Mesenteric fat pad (tissue), 1 donor: ENCODE results near the gene GCDH. TPM values are rescaled to one million over a fixed set of nuclear protein-coding genes. Genes with fewer than 3 reads are reported as not detected.
"Not testable (repeated sequence)": the region's sequence is repeated elsewhere in the genome, so short reads cannot be mapped to it uniquely, and the experiment has no call there.

Source experiments
- DNase-seq: peaks from one replicate; pipeline ENCODE4 v3.0.0-alpha.2; 2020; ENCODE audit warnings: low spot score
- total RNA-seq: library from RNA; stranded (reverse); fragmentation: NEBNext Ultra II Directional; extraction: Animal tissue kit (Norgen Biotek cat#: 25700); gene quantifications from one replicate; pipeline ENCODE4 v1.2.1, GENCODE V29; 2021
- donor health status: DM: yes; HTN: yes; CAD: no.

The GCDH gene
- total RNA-seq, 1 donor from 2014 or later, result 23.3 TPM

DNA sequence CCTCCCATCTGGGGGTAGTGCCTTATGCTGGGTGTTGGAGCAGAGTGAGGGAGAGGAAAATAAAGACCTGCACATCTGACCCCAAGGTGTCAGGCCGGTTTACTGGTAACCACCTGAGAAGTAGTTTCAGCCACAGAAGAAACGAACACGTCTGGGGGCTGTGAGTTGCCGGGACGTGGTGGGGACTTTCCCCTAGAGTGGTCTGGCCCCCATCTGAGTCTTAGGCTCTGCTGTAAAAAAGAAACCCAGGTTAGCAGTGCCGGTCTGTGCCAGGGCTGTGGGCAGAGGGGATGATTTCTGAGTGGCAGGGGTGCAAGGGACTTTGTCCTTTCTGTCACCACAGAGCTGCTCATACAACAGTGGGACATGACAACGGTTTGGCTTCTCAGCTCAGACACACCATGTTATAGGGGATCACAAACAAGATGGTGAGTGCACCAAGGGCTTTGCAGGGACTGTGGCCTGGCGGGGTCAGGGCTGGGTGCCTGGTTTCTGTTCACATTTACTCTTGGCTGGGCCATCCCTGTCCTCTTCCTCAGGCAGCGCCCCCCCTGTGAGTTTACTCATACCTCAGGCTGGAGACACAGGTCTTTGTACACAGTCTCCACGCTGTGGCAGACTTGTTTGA is 9.0 kb downstream of the GCDH start:
- DNase-seq, result no peak

DNA sequence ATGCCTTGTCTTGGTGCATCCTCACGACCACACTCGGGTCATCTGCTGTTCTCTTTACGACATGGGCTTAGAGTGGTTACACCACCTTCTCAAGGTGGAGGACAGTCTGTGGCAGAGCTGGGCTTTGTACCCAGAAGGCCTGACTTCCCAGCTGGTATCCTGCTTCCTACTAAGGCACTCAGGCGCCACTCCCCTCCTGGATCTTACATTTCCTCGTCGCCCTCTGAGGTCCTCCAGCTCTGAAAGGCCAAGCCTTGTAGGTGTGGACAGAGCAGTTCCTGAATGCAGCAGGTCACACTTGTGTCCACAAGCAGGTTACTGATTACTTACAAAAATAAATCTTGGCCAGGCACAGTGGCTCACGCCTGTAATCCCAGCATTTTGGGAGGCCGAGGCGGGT is 16.2 kb downstream of the GCDH start:
- DNase-seq, result no peak

DNA sequence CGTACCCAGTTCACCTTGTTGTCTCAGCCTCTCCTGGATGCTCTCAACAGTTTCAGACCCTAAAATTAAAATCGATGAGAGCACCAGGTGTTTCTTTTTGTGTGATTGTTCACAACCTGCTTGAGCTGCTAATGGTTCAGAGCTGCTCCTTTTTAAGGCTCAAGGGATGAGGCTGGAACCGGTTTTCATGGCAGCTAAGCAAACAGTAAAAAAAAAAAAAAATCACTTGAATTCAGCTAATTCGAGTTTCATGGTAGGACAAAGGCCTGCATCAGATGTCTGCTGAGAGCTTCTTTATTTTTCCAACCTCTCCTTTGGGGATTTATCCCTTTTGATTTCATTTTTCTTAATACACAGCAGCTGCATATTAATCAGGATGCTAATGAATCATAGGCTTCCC is 21.6 kb downstream of the GCDH start:
- DNase-seq, result no peak

DNA sequence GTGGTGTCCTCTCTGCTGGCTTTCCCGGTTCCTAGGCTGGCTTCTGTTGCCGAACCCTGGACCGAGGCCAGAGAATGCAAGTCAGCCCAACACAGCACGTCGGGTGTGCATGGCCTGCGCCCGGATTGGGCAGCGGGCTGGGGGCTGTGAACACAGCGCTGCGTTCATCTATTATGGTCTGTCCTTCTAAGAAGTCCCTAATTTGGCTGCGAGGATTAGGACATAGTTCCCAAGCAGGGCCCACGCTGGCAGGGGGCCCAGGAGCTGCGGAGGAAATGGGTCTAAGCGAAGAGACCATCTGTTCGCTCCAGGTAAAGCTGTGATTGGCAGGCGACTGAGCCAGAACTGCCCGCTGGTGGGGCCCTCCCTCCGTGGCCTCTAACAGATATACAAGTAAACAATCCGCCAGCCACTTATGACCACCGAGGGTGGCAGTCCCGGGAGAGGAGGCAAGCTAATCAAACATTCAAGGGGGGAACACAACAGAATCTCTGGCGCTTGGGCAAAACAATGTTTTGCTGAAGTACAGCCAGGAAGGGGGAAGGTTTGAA is 22.1 kb downstream of the GCDH start:
- DNase-seq, result no peak

DNA sequence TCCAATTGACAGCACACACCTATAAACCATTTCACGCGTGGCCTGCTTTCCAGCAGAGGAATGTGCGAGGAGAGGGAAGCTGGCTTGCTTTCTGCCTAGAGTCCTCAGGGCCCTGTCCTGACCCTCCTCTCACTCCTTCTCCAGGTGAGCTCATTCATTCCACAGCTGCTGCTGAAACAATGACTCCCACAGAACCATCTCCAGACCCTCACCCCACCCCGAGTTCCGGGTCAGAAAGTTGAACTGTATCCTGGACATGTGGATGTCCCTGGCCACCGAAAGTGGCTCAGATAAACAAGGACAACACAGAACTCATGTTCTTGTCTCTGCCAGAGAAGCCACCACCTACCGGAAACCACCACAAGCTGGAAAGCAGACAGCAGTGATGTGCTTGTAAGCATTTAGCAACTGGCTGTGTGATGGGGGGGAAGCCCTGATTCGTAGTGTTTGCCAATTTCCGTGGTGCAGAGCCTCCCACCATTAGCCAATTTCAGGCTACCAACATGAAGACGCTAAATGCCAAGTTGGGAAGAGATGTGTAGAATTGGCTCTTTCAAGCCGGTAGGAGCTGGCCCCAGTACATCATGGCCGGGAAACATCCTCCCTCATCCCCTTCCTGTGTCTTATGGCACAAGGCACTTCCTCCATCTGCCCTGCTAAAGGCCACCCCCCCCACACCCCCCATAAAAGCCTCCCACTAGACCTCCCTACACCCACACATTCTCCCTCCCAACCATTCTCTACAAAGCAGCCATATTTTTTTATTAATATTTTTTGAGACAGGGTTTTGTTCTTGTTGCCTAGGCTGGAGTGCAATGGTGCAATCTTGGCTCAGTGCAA is 23.1 kb downstream of the GCDH start:
- no peak for DNase-seq

DNA sequence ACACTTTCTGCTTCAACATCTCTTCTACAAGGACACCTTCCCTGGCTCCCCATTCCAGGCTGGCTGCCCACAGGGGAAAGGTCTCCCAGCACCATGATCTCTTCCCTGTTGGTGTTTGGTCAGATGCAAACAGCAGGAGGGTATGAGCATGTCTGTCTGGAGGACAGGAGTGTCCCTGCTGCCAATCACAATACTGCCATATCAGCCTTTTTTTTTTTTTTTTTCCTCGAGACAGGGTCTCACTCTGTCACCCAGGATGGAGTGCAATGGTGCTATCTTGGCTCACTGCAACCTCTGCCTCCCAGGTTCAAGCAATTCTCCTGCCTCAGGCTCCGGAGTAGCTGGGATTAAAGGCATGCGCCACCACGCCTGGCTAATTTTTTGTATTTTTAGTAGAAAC is 24.9 kb downstream of the GCDH start:
- DNase-seq, result not testable (repeated sequence)

DNA sequence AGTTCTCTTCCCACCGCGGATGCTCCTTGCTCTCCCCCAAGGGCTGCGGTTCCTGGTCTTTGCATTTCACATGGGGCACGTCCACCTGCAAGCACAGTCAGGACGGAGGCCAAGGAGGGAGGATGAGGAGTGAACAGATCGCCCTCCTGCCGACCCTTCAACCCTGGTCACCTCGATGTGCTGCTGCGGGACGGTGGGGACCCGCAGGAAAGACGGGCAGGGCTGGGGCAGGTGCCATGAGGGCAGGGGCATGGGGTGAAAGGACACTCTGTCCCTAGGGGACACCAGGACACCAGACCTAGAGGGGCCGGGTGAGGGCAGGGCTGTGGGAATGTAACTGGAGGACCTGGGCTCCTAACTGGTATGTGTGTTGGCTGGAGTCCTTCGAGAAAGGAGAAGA is 27.3 kb downstream of the GCDH start:
- DNase-seq, result no peak

DNA sequence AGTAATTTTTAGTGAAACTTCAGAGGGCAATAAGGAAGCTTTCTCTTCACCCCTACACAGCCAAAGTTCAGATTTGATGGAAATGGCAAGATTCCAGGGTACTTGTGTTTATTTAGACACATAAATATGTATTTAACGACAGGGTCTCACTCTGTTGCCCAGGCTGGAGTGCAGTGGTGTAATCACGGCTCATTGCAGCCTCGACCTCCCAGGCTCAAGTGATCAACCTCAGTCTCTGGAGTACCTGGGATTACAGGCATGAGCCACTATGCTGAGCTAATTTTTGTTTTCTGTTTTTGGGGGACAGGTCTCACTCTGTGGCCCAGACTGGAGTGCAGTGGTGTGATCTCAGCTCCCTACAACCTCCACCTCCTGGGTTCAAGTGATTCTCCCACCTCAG is 30.1 kb downstream of the GCDH start:
- no peak for DNase-seq

DNA sequence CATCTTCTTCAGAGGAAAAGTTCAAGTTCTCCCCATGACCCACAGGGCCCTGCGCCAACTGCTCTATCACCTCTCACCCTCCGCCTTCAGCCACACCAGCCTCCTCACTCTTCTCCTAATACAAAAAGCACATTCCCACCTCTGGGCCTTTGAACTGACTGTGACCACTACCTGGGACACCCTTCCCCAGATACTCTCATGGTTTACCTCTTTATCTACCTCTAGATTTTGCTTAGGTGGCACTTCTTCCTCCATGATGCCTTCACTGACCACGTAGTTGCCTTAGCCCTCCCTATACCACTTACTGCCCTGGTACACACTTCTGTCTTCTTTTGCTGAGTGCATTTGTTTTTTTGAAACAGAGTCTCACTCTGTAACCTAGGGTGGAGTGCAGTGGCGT is 32.0 kb downstream of the GCDH start:
- no peak for DNase-seq

DNA sequence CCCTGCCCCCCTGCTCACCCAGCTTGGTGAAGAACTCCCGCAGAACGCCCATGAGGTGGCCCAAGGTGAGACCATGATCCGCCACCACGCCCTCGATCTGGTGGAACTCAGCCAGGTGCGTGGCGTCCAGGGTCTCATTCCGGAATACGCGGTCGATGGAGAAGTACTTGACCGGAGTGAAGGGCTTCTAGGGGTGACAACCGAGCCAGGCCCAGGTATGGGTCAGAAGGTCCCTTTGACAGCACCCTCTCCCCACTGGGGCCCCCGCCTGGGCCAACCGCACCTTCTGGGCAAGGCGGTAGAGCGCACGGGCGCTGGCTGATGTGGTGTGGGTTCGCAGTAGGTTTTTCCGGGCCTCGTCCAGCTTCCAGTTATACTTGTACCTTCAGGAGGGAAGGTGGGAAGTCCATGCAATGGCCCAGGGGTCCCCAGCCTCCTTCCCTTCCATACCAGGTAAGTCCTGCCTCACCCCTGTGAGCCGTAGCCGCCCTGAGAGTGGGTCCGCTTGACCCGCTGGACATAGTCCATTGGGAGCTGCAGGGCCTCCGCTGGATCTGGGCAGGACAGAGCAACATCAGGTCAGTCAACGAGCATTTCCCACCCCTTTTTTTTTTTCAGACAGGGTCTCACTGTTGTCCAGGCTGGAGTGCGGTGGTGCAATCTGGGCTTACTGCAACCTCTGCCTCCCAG is 33.8 kb downstream of the GCDH start:
- DNase-seq, result no peak

DNA sequence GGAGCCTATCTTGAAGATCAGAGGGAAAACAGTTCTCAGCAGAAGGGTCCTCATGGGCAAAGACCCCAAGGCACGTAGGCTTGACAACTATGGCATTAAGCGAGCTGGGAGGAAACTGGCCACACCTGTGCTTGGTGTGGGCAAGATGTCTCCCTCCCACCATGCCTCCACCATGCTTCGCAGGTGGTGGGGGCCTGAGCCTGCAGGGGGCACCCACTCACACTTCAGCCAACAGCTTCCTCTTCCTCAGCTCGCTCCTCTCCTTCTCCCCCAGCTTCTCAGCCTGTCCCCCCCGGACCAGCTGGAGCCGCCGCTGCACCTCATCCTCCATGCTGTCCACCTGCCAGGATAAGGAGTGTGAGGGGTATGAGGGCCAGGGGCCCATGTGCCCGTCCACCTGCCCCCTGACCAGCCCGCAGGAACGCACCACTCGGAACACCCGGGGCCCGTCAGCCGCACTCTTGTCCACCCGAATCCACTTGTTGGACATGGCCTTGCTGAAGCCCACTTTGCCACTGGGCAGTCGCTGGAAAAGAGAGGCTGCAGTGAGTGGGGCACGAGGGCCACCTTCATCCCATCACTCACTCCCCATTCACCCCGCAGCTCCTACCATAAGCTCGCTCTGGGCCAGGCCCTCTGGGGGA is 39.2 kb downstream of the GCDH start:
- DNase-seq, result no peak

DNA sequence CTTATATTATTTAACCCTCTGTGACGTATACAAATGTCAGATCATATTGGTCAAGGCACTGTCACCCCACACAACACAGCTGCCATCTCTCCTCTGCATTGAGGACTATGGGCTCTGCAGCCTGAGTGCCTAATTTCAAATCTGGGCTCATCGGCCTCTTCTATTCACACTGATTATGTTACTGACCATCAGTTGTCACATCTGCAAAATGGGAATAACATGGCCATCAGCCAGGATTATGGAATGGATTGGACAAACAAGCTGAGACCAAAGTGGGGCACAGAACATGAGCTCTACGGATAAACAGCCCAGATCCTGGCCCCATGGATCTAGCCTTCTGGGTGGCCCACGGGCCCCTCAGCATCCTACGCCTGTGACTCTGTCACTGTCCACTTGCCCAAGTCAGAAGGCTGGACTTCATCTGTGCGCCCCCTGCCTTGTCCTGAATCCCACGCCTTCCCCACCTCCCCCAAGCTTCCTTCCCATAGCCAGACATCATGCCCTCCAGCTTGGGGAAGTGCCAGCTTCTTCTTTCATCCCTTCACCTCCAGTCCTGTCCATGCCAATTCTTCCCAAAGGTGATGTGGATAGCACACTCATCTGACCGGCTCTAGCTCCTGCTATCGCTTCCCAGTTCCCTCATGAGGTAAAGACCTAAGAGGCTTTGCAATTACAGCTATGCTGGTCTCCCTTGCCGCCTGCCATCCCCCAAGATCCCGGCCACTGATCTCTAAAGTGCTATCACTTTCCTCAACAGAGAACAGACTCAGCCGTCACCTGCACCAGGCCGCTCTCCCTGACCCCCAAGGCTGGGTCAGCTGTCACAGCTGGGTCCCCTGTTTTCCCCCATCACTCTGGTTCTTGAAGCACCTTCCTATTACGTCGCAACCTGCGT is 41.7 kb downstream of the GCDH start:
- DNase-seq, result no peak

DNA sequence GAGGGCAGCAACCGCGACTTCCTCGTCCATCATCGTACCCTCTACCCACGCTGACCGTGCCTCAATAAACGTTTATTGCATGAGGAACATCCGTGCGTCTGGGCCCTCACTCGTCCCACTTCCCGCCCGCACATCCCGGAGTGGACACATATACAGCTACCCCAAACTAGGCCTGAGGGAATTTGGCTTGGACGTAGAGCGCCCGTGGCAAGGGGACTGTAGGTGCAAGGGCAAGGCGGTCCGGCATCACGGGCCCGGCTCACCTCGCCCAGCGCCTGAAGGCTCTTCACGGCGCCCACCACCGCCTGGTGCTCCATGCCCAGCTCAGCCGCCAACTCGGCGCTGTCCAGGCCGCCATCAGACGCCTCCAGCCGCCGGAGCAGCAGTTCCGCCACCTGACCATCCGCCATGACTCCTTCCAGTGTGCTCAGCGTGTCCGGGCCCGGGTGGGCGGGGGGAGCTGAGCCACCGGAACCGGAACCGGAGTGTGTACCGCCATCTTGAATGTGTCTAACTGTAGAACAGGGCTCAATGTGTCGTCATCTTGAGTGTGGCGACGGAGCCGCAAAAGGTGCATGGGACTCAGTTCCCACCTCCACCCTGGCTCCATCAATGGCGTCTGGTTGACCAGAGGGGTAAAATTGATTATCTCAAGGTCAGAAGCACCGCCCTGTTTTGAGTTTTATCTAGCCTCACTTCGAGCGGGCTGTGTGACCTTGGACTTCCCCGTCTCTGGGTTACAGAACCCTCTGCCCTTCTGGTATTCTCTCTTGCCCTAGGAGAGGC is 42.5 kb downstream of the GCDH start, which contains the start of gene FARSA:
Gene FARSA, minus strand, starts transcription at position 425 of the 786 bp plus-strand sequence. Its CDS starts 15 bp downstream, at position 410.
- DNase-seq, result peak; percentile 96

DNA sequence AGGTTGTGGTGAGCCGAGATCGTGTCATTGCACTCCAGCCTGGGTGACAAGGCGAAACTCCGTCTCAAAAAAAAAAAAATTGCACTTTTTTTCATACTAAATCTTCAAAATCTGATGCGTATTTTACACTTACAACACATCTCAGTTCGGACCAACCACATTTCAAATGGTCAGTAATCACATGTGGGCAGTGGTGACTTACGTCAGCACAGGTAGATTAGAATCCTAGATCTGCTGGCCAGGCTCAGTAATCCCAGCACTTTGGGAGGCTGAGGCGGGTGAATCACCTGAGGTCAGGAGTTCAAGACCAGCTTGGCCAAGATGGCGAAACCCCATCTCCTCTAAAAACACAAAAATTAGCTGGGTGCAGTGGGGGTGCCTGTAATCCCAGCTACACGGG is 44.1 kb downstream of the GCDH start:
- no peak for DNase-seq

DNA sequence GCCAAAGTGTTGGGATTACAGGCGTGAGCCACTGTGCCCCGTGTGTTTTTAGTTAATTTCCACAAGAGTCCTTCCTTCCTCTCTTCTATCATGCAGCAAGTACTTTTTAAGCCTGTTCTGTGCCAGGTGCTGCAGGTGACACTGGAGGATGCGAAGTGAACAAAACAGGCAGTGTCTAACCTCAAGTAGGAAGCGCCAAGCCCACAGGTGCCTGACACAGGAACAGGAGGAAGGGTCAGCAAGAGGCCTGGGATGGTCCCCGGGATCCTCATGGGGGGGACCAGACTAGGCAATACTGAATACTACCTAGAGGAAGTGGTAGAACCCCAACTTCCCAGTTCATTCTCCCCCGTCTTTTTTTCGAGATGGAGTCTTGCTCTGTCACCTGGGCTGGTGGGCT is 45.6 kb downstream of the GCDH start:
- no peak for DNase-seq

DNA sequence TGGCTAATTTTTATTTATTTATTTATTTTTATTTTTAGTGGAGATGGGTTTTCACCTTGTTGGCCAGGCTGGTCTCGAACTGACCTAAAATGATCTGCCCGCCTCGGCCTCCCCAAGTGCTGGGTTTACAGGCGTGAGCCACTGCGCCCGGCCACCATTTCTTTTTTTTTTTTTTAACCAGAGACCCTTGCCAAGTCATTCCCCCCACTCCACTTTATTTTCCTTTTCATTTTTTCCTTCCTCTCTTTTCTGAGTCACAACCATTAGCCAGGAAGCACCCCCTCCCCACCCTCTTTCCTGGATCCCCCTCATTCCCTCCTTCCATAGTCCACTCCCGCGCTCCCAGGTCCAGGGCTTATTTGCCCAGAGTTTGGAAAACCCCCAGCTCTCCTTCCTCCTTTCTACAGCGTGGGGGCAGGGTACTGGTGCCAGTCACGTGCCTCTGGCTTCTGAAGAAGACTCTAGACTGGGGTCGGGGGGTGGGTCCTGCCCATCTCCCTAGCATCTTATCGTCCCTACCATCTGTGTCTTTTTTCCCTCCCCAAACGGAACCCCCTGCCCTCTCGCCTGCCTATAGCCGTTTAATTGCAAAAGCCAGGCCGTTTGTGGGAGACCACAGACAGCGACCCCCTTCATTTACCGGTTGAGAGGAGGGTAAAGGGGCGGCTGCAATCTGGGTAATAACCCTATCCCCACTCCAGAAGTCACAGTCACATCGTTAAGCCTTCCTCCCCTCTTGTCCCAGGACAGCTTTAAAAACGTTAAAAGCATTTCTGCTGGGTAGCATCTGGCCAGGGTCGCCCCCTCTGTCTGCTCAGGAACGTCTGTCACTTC is 46.4 kb downstream of the GCDH start:
- DNase-seq, result no peak

DNA sequence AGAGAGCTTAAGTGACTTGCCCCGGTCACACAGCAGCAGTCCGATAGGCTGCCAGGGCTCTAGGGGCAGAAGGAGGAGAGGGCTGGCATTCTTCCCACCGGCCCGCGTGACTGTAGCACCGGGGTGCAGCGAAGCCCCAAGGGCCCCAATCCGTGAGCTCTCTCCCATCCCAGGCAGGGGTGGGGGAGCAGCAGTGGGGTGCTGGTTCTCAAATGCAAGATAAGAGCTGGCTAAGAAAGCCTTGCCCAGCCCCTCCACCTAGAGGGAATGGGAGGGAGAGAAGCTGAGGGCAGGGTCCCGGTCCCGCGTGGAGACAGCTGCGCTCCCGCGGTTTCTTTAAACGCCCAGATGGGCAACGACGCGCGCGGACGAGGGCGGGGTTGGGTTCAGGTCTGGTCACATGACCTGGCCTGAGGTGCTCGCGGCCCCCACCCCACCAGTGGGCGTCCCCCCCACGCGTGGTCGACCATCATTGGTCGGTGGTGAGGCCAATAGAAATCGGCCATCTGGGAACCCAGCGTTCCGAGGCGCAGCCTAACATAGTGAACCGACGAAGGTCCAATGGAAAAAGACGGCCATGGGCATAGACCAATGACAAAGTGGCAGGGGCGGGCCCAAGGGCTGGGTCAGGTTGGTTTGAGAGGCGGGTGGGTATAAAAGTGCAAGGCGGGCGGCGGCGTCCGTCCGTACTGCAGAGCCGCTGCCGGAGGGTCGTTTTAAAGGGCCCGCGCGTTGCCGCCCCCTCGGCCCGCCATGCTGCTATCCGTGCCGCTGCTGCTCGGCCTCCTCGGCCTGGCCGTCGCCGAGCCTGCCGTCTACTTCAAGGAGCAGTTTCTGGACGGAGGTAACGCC is 47.2 kb downstream of the GCDH start, which contains the start of gene CALR:
Gene CALR, plus strand, starts transcription at position 683 of the 852 bp plus-strand sequence. Its CDS starts 71 bp downstream, at position 754.
- DNase-seq, result peak; percentile 100
